ENCODE results near the gene ATOH1. TPM values are rescaled to one million over a fixed set of nuclear protein-coding genes. Genes with fewer than 3 reads are reported as not detected.

The ATOH1 gene
- total and polyA plus RNA-seq, 10 of the 15 experiments (the other 5 are each of a cell fraction or from before 2014, with no cell fraction given), result not detected

DNA sequence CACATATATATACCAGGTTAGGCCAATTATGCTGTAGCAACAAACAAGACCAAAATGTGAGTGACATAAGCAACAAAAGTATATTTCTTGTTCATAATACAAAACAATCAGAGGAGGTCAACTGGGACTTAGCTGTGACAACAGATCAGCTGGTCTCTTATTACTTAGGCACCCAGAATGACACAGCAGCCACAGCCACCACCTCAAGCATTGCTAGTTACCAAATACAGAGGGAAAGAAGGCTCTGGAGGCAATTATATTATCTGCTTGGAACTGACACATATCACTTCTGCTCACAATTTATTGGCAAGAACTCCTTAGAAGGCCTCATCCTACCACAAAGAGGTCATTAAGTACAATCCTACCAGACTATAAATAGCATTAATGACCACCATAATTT, 15.2 kb downstream of the ATOH1 start:
- FAIRE-seq (no peak), ATAC-seq (peak; percentile 35), DNase-seq (ENCODE audit: low read depth, low spot score) (no peak)
- SMC1A ChIA-PET (ENCODE audit: uncharacterized antibody, unreplicated experiment), result interaction anchor here (0.9 kb wide), 1 partner anchor 34 kb away, joined by 4 read pairs; no protein-coding TSS in a partner anchor
- BruUV-seq (replicated peaks), result no TSS peak
- intact Hi-C loops (cut with micrococcal nuclease; ENCODE audit: unreplicated experiment) (no loop called here), in situ Hi-C loops (cut with MboI) (no loop called here)
- H3K9ac ChIP-seq (ENCODE audit: control insufficient read depth, insufficient read depth, low read length), result no peak overlapping the region
- no peaks in the 10 kb centered on the region for H3K36me3 ChIP-seq (ENCODE audit: control insufficient read depth in 2 of 2, insufficient read depth in 2 of 2, low read length in 1 of 2)
- no peak overlapping the region for H2AFZ ChIP-seq (ENCODE audit: control insufficient read depth, low read depth, low read length)
- RAD21 ChIA-PET (ENCODE audit: unreplicated experiment), result no interaction called here
- H3K27ac ChIP-seq (ENCODE audit: control insufficient read depth, insufficient read depth), result no peak overlapping the region
- POLR2A ChIA-PET, result no interaction called here
- no peaks in the 10 kb centered on the region for H3K4me1 ChIP-seq (ENCODE audit: control insufficient read depth, insufficient read depth, low read length)
- no peaks in the 10 kb centered on the region for H3K79me2 ChIP-seq (ENCODE audit: control insufficient read depth, insufficient read depth, low read length)
- H4K20me1 ChIP-seq (ENCODE audit: control insufficient read depth, insufficient read depth), result no peaks in the 10 kb centered on the region
- CTCF ChIA-PET, result no interaction called here
- H3K4me2 ChIP-seq (ENCODE audit: control insufficient read depth, insufficient read depth), result no peak overlapping the region
- TF ChIP-seq NKRF (conservative IDR thresholded peaks at IDR 0.05) (no peak), CHD2 (IDR thresholded peaks at IDR 0.05; ENCODE audit: borderline replicate concordance, low read depth, low read length) (no peak), HDAC6 (IDR thresholded peaks at IDR 0.05; ENCODE audit: unreplicated experiment) (no peak), SMARCA5 (IDR thresholded peaks at IDR 0.05) (no peak), BCLAF1 (IDR thresholded peaks at IDR 0.05) (no peak), BACH1 (IDR thresholded peaks at IDR 0.05; ENCODE audit: borderline replicate concordance) (no peak), ZZZ3 (IDR thresholded peaks at IDR 0.05; ENCODE audit: control insufficient read depth, insufficient read length, low read depth) (no peak), CEBPZ (IDR thresholded peaks at IDR 0.05; ENCODE audit: low read depth, low read length) (no peak), NR2C2 (IDR thresholded peaks at IDR 0.05; ENCODE audit: borderline replicate concordance, control insufficient read depth, insufficient read length, low read depth) (no peak), TAF1 (IDR thresholded peaks at IDR 0.05; ENCODE audit: borderline replicate concordance, low read depth, low read length) (no peak), IKZF2 (IDR thresholded peaks at IDR 0.05) (no peak), ASH2L (IDR thresholded peaks at IDR 0.05; ENCODE audit: borderline replicate concordance, low read depth) (no peak), IKZF1 (conservative IDR thresholded peaks at IDR 0.05) (no peak)
- TF ChIP-seq, protein P1, sequence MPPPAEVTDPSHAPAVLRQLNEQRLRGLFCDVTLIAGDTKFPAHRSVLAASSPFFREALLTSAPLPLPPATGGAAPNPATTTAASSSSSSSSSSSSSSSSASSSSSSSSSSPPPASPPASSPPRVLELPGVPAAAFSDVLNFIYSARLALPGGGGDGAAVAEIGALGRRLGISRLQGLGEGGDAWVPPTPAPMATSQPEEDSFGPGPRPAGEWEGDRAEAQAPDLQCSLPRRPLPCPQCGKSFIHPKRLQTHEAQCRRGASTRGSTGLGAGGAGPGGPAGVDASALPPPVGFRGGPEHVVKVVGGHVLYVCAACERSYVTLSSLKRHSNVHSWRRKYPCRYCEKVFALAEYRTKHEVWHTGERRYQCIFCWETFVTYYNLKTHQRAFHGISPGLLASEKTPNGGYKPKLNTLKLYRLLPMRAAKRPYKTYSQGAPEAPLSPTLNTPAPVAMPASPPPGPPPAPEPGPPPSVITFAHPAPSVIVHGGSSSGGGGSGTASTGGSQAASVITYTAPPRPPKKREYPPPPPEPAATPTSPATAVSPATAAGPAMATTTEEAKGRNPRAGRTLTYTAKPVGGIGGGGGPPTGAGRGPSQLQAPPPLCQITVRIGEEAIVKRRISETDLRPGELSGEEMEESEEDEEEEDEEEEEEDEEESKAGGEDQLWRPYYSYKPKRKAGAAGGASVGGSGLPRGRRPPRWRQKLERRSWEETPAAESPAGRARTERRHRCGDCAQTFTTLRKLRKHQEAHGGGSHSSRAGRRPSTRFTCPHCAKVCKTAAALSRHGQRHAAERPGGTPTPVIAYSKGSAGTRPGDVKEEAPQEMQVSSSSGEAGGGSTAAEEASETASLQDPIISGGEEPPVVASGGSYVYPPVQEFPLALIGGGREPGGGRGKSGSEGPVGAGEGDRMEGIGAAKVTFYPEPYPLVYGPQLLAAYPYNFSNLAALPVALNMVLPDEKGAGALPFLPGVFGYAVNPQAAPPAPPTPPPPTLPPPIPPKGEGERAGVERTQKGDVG (CRISPR knock-in tag; IDR thresholded peaks at IDR 0.05), result no peak
- H3K27me3 ChIP-seq (replicated peaks in 1 of 2; ENCODE audit: control insufficient read depth in 2 of 2, insufficient read depth in 2 of 2, low read length in 1 of 2), result no peaks in the 10 kb centered on the region; a peak in 1 of 4 replicates
- H3K4me3 ChIP-seq, result no peak overlapping the region
- H3K9me3 ChIP-seq (replicated peaks; ENCODE audit: control insufficient read depth, insufficient read depth, low read length), result no peaks in the 10 kb centered on the region

Measured in GM12878 (cell line).